Central memory CD4-positive, alpha-beta T cell (primary cell): ENCODE data around the gene LPP.

Source experiments
- DNase-seq: peaks from one replicate; pipeline ENCODE4 v3.0.0; 2022

Gene LPP

DNA sequence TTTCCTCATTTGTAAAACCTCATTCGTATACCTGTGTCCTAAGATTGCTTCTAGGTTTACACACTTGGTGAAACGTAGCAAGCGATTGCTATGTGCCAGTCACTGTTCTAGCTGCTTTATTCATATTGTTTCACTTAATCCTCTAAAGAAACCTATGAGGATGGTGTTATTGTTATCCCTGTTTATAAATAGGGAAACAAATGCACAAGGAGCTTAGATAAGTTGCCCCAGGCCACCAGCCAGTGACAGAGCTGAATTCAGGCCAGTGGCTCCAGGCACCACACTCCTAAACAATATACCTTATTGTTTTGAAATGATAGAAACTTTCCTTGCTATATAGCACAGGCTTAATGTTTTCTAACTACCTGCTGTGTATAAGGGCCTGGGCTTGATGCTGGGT is 44.0 kb downstream of the LPP start:
- no peak for DNase-seq

DNA sequence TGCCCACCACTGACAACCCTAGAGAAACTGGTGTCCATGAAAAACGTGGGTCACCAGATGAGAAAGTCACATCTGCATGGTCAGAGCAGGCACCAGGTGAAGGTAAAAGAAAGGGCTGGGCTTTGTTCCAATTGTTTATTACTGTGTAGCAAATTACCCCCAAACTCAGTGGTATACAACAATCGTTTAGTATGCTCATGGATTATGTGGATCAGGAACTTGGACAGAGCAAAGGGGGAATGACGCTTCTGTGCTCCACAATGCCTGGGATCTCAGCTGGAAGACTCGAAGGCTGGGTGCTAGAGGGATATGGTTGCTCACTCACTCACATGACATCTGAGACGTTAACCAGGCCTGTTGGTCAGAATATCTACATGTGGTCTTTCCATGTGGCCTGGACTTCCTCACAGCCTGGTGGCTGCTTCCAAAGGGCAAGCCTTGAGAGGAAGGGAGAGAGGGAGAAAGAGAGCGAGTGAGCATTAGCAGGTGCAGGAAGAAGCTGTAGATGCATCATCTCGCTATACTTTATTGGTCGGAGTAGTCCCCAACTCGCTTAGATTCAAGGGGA is 44.9 kb downstream of the LPP start:
- DNase-seq: no peak

DNA sequence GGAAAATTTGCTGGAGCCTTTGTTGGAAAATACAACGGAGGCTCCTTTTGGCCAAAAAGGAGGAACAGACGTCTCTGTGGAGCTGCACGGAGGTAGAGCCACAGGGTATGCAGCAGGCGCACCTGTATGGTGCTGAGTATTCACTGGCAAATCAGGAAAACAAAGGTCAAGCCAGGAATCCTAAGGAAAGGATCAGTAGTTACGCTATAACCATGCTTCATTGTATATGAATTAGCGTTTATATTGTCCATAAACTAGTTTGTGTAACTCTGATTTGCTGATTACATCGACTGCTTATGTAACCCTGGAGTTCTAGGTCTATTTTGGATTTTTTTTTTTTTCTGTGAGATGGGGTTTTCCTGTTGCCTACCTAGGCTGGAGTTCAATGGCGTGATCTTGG is 45.4 kb downstream of the LPP start:
- DNase-seq: no peak

DNA sequence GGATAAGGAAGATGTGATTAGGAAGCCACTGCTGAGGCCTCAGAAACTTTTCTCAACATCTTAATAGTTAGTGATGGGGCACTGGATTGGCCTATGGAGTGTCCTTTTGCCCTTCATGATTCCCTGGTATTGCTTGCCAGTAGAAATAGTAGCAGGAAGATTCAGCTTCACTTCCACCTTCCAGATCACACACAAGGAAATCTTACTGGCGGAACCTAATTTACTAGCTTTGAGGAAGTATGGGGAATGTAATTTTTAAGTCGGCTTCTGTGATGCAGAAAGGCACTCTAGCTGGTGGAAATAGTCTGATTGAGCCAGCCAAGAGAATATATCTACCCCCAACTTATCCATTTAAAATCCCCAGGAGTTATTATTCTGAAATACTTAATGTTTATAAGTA is 46.5 kb downstream of the LPP start:
- DNase-seq: no peak

DNA sequence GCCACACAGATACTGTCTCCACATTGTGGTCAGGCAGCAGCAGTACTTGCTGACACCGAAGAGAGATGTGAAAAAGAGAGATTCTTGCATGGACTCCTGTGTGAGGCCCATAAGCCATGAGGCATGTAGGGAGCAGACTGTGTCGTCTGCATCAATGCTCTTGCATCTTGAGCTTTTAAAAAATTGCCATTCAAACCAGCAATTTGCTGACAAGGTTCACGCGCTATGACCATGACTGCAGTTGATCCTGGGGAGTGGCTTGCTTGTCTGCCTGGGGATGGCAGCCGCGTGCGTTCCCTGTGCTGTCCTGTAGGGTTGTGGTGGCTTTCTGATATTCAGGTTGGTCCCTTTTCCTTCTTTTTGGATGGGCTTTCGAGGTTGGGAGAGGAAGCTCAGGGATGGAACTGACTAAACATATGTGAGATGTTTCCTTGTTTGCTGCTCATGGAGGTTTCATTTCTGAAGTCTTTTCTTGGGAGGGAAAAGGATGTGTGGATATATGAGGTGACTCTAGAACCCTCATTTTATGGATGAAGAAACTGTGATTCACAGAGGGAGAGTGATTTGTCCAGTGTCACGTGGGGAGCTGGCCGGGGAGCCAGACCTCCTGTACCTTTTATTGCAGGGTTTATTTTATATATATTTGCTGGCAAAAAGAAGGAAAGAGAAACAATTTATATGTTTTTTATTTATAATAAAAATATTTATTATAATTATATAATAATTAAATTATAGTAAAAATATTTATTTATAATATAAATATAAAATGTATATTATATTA is 48.6 kb downstream of the LPP start:
- DNase-seq: no peak

DNA sequence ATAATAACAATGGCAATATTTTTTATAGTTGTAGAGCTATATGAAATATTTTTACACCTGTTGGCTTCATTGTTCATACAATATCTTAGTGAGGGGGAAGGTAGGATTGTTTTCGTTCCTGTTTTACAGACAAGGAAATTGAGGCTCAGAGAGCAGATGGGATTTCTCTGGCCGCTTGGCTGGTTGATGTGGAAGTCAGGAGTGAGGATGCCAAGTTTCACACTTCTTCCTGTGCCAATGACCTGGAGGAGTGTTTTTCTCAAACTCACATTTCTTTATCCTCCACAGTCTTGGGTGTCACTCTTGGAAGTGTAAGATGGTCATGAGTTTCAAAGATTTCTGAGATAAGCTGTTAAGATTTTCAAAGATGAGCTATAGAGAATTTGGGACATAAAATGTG is 50.6 kb downstream of the LPP start:
- no peak for DNase-seq

DNA sequence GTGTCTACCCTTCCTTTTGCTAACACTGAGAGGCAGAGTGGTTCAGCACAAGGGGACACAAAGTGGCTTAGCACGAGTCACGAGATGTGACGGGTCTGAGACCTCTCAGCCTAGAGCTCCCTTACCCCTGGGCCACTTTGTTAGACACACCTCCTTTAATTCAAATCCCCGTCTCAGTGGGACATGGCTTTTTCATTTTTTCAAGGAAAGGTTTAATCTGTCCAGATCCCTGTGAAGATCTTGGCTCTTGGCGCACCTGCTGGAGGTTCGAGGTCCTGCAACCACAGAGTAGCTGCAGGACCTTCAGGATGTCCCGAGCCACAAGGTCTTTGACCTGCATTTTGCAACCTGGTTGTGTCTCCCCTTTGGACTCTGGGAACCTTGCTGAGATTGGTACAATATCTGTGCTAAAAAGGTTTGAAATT is 52.0 kb downstream of the LPP start:
- DNase-seq: no peak

DNA sequence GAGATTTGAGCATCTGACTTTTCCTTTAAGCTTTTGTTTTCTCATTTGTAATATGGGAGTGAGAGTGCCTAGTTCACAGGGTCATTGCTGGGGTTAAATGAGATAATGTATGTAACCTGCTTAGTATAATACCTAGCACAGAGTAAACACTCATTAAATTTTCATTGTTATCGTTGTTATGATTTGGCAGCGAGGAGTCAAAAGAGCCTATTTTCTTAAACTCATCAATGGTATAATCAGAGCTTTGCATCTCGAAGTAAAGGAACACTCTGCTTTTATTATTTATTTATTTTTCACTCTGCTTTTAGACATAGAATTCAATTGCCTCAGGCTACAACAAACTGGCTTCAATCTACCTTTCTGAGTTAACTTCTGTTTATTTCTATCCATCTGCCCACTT is 52.8 kb downstream of the LPP start:
- DNase-seq: no peak

DNA sequence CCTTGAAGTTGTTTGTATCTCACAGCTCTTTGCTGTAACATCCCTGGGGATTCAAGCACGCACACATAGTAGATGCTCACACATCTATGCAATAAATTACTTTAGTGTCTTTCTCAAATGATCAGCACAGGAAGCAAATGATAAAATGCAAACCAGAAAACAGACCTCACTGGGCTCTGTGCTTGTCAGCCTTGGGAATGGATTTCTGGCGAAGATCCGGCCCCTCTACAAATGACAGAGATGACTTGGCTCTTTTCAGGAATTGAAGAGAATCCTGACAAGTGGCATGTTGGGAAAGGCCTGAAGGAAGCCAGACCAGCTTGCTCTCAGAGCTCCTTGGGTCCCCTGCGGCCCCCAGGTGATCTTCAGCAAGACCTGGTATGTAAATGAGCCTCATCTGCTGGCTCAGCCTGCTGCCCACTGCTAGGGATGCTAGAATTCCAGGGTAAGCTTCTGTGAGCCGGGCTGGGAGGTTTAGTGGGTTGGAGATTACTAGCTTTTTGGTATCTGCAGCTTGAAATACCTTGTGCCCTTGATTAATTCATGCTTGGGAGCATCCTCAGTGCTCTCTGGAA is 54.1 kb downstream of the LPP start:
- DNase-seq: no peak

DNA sequence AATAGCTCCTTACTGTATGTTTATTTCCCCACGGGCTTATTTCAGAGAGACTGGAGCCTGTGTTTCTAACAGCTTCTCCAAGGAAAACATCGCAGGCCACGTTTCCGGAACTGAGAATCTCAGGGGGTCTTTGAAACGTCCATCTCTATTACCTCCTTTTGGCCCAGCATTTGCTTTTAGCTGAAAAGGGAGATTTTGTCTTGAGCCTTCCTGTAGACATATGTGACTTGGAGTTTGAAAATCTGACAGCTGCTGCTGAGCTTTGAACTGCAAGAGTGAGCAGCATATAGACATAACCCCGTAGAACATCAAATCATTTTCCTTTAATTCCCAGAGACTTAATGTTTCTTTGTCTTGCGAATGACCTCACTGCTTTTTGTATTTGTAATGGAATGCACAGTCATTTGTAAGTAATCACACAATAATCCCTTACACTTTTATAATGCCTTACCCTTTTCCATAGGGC is 54.6 kb downstream of the LPP start:
- no peak for DNase-seq

DNA sequence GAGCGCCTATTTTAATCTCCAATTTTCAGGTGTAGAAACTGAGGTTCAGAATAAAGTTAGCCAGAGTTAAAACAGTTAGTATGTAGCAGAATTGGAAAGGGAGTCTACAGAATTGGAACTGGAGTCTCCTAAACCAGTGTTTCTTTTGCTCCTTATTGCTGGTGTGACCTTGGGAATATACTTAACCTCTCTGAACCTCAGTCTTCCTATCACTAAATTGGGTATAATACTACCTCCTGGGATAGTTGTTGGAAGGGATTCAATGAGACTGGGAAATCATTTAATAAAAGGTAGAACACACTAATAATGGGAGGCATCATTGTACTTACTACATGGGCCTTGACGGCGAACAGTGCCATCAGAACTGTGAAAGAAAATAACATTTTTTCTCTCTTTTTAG is 55.1 kb downstream of the LPP start:
- DNase-seq: no peak

DNA sequence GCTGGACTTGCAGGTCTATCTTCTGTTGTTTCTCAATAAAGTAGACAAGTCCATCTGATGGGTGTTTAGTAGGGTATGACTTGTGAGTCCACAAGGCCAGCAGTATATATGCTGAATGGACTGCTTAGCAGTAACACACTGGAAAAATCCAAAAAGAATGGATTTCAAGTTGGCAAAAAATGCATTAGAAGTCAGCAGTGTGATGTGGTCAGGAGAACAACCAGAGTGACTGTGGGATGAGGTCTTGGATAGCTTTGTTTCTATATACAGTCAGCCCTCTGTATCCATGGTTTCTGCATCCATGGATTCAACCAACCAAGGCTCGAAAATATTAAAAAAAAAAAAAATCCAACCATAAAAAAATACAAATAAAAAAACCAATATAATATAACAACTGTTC is 55.8 kb downstream of the LPP start:
- DNase-seq: no peak

DNA sequence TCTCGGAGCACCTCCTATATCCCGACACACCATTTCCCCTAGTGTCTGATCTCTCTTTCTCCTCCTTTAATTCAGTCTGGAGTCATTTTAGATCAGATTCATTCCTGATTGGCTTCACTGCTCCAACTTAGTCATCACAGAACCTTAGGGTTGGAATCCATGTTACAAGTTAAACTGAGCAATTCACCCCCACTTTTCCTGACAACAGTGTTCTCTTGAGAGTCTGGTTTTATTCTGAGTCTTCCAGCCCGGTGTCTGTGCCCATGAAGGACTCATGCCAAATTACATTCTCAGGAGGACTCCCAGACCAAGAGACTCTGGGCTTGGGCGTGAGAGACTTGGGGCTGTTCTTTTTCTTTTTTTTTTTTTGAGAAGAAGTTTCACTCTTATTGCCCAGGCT is 57.5 kb downstream of the LPP start:
- no peak for DNase-seq

DNA sequence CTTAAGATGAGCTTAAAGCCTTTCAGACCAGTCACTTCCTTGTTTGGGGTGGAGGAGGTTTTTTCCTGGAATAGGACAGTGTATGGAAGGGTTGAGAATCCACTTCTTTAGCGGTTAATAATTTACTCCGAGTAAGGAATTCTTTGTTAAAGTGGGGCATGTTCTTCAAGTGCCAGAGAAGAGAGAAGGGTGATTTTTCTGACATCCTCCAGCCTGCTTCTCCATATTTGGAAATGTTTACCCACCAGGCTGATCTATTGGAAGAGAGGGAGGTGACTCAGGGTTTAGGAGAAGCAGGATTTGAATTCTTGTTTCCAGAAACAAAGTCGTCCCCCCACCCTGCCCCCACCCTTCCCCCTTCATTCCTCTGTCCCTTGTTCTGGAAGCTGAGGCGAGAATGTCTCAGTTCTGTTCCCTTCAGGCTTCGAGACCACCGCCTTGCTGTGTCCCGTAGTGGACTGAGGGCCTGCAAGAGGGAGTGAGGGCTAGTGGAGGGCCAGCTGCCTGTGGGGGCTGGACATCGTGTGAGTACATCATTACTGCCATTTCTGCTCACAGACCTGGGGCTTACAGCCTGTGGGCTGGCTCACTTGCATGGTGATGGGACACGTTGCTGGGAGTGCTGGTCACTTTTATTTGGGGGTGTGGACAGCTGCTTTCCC is 58.5 kb downstream of the LPP start:
- no peak for DNase-seq

DNA sequence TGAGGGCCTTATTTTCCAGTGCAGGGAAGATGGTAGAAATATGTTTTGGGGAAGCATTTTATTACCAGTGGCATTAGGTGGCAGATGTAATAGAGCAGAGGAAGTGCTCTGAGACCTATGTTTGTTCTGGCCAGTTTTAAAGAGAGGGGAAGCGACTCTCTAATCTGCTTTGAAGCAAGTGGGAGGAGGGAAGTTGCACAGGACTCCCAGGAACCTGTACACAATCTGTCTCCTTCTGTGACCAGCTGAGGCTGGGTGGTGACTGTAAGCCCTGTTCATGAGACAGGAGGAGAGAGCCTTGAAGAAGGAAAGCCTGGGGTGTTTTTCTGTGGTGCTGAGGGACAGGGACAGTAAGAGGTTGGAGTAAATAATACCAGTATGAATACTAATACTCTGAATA is 60.5 kb downstream of the LPP start:
- DNase-seq: no peak

DNA sequence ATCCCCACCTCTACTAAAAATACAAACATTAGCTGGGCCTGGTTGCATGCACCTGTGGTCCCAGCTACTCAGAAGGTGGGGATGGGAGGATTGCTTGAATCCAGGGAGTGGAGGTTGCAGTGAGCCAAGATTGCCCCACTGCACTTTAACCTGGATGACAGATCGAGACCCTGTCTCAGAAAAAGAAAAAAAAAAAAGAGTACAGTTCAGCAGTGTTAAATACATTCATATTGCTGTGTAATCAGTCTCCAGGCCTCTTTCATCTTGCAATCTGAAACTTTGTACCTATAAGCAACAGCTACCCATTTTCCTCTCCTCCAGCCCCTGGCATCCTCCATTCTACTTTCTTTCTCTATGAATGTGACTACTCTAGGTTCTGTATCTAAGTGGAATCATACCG is 61.2 kb downstream of the LPP start:
- DNase-seq: no peak

DNA sequence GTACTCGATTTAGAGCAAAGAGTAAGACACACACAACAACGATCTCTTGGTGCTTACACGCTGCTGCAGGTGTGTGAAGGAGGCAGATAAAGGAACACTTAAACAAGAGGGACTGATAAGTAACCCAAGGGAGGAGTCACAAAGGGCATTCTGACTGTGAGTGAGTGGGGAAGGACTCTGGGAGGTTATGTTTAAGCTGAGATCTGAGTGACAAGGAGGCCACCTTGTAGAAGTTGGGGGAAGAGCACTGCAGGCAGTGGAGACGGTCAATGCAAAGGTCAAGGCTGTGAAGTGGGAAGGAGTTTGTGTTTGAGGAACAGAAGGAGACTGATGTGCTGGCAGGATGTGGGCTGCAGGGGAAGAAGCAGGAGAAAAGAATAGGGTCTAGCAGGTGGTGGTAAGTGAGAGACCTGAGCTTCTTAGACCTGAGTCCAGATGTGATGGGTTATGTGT is 63.1 kb downstream of the LPP start:
- no peak for DNase-seq

DNA sequence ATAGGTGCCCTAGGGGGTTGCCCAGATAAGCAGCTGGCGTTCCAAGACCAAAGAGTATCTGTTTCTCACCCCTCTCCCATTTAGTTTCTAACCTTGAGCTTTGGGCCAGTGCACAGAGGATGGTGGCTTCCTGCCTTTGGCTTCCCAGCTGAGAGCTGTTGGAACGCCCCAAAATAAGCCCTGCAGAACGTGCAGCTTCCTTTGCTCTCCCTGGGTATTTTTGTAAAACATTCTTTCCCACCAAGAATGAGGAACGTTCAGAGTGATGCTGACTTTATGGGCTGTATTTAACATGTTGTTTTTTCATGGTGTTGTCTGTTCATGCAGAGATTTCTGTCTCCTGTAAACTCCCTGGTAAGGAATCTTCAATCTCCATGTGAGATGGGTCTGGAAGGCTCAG is 63.8 kb downstream of the LPP start:
- DNase-seq: no peak

DNA sequence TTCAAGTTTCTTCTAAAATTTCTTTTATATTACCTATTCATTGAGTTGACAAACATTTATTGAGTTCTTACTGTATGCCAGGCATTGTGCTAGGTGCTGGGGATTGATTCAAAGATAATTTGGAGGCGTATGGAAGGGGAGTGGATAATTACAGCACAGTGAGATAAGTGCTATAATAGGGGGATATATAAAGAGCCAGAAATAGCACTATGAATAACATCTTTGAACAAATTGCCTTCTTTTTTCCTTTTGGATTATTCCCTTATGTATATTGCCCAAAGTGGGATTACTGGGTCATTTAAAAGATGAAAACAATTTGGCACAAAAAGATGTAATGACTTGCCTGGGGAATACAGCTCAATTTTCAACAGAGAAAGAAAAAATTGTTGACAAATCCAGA is 64.6 kb downstream of the LPP start:
- no peak for DNase-seq

DNA sequence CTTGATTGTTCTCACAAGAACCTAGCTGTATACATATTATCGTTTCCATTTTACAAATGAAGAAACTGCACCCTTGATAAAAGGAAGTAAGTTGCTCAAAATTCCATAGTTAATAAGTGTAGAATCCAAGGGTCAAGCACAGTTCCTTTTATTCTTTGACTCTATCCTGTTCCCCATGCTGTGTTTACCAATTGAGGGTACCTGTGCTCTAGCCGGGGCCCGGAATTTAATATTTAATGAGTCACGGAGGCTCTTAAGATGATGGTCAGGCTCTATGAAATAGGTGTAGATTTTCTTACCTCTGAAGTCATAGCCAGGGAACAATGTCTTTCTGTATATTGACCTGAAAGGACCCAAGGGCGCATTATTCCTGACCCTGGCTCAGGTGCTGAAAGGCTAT is 65.2 kb downstream of the LPP start:
- no peak for DNase-seq

DNA sequence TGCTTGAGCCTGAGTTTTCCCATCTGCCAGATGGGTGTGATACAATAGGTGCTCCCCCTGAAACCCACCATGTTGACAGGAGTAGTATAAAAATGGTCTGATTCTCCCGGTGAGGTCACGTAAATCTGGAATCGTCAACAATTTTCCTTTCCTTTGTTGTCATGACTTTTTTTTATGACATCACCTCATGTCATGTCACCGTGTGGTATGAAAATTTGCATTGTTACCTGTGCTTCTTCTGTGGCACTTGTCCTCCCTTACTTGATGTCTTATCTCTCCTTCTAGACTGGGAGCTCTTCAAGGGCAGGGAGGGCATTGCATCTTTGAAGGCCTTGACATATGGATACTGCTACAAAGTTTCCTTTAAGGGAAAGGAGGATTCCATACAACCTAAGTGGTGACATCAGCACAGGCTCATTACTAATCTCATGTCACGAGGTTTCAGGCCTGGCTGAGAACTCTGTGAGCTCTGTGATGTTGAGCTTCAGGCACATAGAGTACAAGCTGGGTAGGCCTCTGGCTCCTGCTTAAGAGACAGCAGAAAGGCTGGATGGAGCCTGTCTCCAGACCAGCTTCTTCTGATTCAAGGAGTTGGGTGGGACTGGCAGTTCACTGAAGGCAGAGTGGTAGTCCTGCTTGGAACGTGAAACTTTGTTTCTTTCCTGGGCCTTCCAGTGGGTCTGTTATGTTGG is 66.3 kb downstream of the LPP start:
- DNase-seq: no peak

DNA sequence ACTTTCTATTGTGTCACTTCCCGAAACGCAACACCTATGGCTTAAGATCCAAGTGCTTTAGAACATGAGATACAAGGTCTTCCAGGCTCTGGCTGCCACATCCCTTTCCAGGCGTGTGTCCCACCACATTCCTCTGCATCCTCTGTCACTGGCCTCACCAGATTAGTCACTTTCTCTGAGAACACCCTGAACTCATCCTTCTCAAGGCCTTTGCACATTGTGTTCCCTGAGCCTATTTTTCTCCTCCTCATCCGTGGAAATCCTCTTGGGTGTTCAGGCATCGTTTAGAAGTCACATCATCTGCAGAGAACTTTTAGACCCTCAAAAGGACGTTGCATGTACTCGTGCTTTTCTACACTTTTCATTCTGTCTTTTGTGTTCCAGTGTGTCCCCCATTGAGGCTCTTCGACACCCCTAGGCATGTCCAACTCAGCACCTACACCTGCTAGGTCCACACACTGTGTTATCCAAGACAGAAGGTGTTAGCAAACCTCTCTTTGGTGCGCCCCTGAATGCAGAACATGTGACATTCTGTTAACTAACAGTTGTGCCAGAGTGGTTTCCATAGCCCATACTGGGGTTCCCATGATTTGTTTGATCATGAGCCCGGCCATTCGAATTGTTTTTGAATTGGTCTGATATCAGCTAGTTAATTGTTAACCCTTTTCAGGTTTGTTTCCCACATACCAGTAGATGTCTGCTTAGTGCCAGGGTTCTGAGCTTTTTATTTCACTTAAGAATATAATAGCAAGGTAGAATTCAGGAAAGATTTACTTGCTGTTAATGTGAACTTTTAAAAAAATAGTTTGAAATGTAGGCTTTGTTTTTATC is 67.2 kb downstream of the LPP start:
- no peak for DNase-seq
